Neural cell (in vitro differentiated cells): Measurements from ENCODE around the gene ZFP42.

Experiments
- POLR2AphosphoS5 ChIP-seq: IDR thresholded peaks from 2 replicates; pipeline ENCODE4 v1.6.1; 2012
- TF ChIP-seq, protein P1 (sequence below): fragments of 450-650 bp; IDR thresholded peaks from 2 replicates; pipeline ENCODE4 v1.5.1; 2014; ENCODE audit warnings: antibody characterized with exemption, mild to moderate bottlenecking, moderate library complexity; ENCODE audit not compliant: poor library complexity, severe bottlenecking

DNA sequence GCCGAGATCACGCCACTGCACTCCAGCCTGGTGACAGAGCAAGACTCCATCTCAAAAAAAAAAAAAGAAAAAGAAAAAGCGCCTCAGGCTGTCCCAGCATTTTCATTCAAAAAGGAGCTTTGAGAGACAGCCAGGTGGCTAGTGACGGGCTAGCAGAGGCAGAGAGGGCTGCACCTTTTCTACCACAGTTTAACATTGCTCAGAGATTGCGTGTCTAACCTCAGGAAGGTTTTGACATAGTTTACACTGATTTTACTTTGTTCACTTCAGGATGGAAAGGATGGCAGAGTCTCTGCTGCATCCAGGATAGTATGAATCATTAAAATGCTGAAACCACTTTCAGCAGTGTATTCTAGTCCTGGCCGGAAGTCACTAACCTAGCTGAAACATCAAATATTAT is 28.1 kb downstream of the ZFP42 start:
- no peak for TF ChIP-seq POLR2AphosphoS5
- TF ChIP-seq, protein P1, sequence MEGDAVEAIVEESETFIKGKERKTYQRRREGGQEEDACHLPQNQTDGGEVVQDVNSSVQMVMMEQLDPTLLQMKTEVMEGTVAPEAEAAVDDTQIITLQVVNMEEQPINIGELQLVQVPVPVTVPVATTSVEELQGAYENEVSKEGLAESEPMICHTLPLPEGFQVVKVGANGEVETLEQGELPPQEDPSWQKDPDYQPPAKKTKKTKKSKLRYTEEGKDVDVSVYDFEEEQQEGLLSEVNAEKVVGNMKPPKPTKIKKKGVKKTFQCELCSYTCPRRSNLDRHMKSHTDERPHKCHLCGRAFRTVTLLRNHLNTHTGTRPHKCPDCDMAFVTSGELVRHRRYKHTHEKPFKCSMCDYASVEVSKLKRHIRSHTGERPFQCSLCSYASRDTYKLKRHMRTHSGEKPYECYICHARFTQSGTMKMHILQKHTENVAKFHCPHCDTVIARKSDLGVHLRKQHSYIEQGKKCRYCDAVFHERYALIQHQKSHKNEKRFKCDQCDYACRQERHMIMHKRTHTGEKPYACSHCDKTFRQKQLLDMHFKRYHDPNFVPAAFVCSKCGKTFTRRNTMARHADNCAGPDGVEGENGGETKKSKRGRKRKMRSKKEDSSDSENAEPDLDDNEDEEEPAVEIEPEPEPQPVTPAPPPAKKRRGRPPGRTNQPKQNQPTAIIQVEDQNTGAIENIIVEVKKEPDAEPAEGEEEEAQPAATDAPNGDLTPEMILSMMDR = no peak
